HCT116 (cell line): ENCODE measurements around the gene AFAP1L2. TPM values are rescaled to one million over a fixed set of nuclear protein-coding genes. Genes with fewer than 3 reads are reported as not detected.

Experiments
- ATAC-seq: fragments of 200-7000 bp; cut with Tn5 transposase; 2 replicates; pipeline ENCODE4 v1.9.1; 2020; ENCODE audit warnings: mild to moderate bottlenecking, moderate library complexity
- BruUV-seq: library from RNA; stranded (reverse); fragments of 400-500 nt; replicated peaks from 2 replicates; lab custom pipeline; 2021; lab: Mats Ljungman, UMichigan
- CTCF ChIA-PET: fragments of 300-600 bp; sonication (Branson Sonifier 250); formaldehyde crosslinking; loops from one replicate; lab custom pipeline; 2021; ENCODE audit warnings: antibody characterized with exemption; lab: Charles Lee
- POLR2A ChIA-PET: fragments of 300-600, 350-600 bp; sonication (Branson Sonifier 250); formaldehyde crosslinking; loops from one replicate; lab custom pipeline; 2021; ENCODE audit warnings: antibody characterized with exemption; lab: Charles Lee
- RAD21 ChIA-PET, 2 experiments: fragments of 300-600 bp; sonication (Branson Sonifier 250); formaldehyde crosslinking; loops; one replicate each; lab custom pipeline; 2023; ENCODE audit warnings: low total read pairs in 2 of 2; ENCODE audit not compliant: uncharacterized antibody in 2 of 2, unreplicated experiment in 2 of 2, low non-redundant PET in 1 of 2; lab: Charles Lee
- DNase-seq: peaks from one replicate; pipeline ENCODE4 v3.0.0-alpha.2; 2010; ENCODE audit warnings: low read depth, low spot score
- H2AFZ ChIP-seq: fragments of 200-600 bp; shearing (Covaris generic), sonication (generic); 2 replicates; pipeline ENCODE4 v1.6.1; 2017; ENCODE audit warnings: low read depth, mixed run types, mixed read lengths, antibody characterized with exemption, low read length; ENCODE audit not compliant: poor library complexity, severe bottlenecking
- H3K27ac ChIP-seq: 2 replicates; pipeline ENCODE4 v1.5.1; 2012; ENCODE audit warnings: low read depth, low read length
- H3K27me3 ChIP-seq: fragments of 200-600 bp; sonication (generic); 2 replicates; pipeline ENCODE4 v1.6.1; 2016; ENCODE audit warnings: mixed run types, low read length, mixed read lengths; ENCODE audit not compliant: insufficient read depth
- H3K36me3 ChIP-seq, 2 experiments: fragments of 200-500 bp in 1 of 2; fragments of 200-600 bp in 1 of 2; sonication (Bioruptor generic) in 1 of 2; sonication (generic) in 1 of 2; 2 replicates each; pipeline versions ENCODE4 v1.5.1 to v1.6.1; 2014 to 2016; ENCODE audit warnings: low read length in 2 of 2, inconsistent platforms in 1 of 2, mixed read lengths in 1 of 2, mixed run types in 1 of 2; ENCODE audit not compliant: insufficient read depth in 2 of 2, control insufficient read depth in 1 of 2
- H3K4me1 ChIP-seq, 2 experiments: fragments of 200-600 bp in 1 of 2; sonication (generic) in 1 of 2; 2 replicates each; pipeline versions ENCODE4 v1.5.1 to v1.6.1; 2012 to 2017; ENCODE audit warnings: low read length in 2 of 2, inconsistent platforms in 1 of 2, mild to moderate bottlenecking in 1 of 2, mixed read lengths in 1 of 2, mixed run types in 1 of 2, moderate library complexity in 1 of 2; ENCODE audit not compliant: insufficient read depth in 2 of 2, control insufficient read depth in 1 of 2
- H3K4me2 ChIP-seq: fragments of 200-600 bp; sonication (generic); 2 replicates; pipeline ENCODE4 v1.6.1; 2017; ENCODE audit warnings: mixed run types, low read length, mixed read lengths
- H3K4me3 ChIP-seq, 2 experiments: fragments of 200-600 bp in 1 of 2; sonication (generic) in 1 of 2; replicated peaks in 1 of 2; 2 replicates each; pipeline ENCODE4 v1.5.1; 2011 to 2016; ENCODE audit warnings: low read length in 2 of 2, control low read depth in 1 of 2, low read depth in 1 of 2, mild to moderate bottlenecking in 1 of 2, mixed read lengths in 1 of 2, mixed run types in 1 of 2
- H3K79me2 ChIP-seq: fragments of 200-600 bp; sonication (generic); 2 replicates; pipeline ENCODE4 v1.6.1; 2017; ENCODE audit warnings: mild to moderate bottlenecking, mixed run types, low read length, moderate library complexity, mixed read lengths; ENCODE audit not compliant: insufficient read depth
- H3K9ac ChIP-seq: fragments of 200-600 bp; sonication (generic); 2 replicates; pipeline ENCODE4 v1.6.1; 2016; ENCODE audit warnings: low read length, mixed read lengths
- H3K9me2 ChIP-seq: fragments of 200-600 bp; sonication (generic), shearing (Covaris generic); 2 replicates; pipeline ENCODE4 v1.6.1; 2017; ENCODE audit warnings: mixed run types, mild to moderate bottlenecking, moderate library complexity; ENCODE audit not compliant: insufficient read depth
- H3K9me3 ChIP-seq, 2 experiments: fragments of 200-500 bp in 1 of 2; fragments of 200-600 bp in 1 of 2; sonication (Bioruptor generic) in 1 of 2; sonication (generic) in 1 of 2; 2 replicates each; pipeline ENCODE4 v1.6.1; 2014 to 2017; ENCODE audit warnings: low read length in 2 of 2, mixed read lengths in 2 of 2, inconsistent platforms in 1 of 2, low read depth in 1 of 2, mild to moderate bottlenecking in 1 of 2, mixed run types in 1 of 2, moderate library complexity in 1 of 2; ENCODE audit not compliant: control insufficient read depth in 1 of 2, insufficient read depth in 1 of 2
- H4K20me1 ChIP-seq: fragments of 200-600 bp; sonication (generic), shearing (Covaris generic); 2 replicates; pipeline ENCODE4 v1.6.1; 2017; ENCODE audit warnings: mixed run types, mild to moderate bottlenecking, moderate library complexity; ENCODE audit not compliant: insufficient read depth
- CBX3 ChIP-seq: IDR thresholded peaks from 2 replicates; pipeline ENCODE4 v1.6.1; 2012; ENCODE audit warnings: low read depth
- ELF1 ChIP-seq: IDR thresholded peaks from 2 replicates; pipeline ENCODE4 v1.6.1; 2012; ENCODE audit warnings: low read depth, borderline replicate concordance
- FOSL1 ChIP-seq: IDR thresholded peaks from 2 replicates; pipeline ENCODE4 v1.6.1; 2012; ENCODE audit warnings: low read depth
- JUND ChIP-seq: IDR thresholded peaks from 2 replicates; pipeline ENCODE4 v1.6.1; 2012
- POLR2A ChIP-seq: IDR thresholded peaks from 2 replicates; pipeline ENCODE4 v1.7.0; 2011; ENCODE audit warnings: borderline replicate concordance; ENCODE audit not compliant: insufficient read depth, insufficient read length; ENCODE audit errors: extremely low read depth
- POLR2AphosphoS5 ChIP-seq: IDR thresholded peaks from 2 replicates; pipeline ENCODE4 v1.6.1; 2011; ENCODE audit warnings: mild to moderate bottlenecking, low read depth, low read length, moderate library complexity
- RAD21 ChIP-seq: IDR thresholded peaks from 2 replicates; pipeline ENCODE4 v1.6.1; 2012; ENCODE audit warnings: low read depth, mild to moderate bottlenecking
- SP1 ChIP-seq: IDR thresholded peaks from 2 replicates; pipeline ENCODE4 v1.6.1; 2012; ENCODE audit warnings: low read depth
- TCF7L2 ChIP-seq: IDR thresholded peaks from 2 replicates; pipeline ENCODE4 v1.7.0; 2011; ENCODE audit warnings: borderline replicate concordance, inconsistent platforms; ENCODE audit not compliant: insufficient read depth, insufficient read length; ENCODE audit errors: extremely low read depth
- ZFX ChIP-seq: fragments of 450-650 bp; IDR thresholded peaks from 2 replicates; pipeline ENCODE4 v1.6.1; 2017
- intact Hi-C: fragments of 100-400 bp; cut with micrococcal nuclease; formaldehyde crosslinking; loops from 2 replicates; pipeline ENCODE4 v1.10.0; 2022
- total RNA-seq: library from RNA; stranded (reverse); gene quantifications from one replicate; pipeline ENCODE4 v1.2.1, GENCODE V29; 2021; ENCODE audit not compliant: unreplicated experiment
- TF ChIP-seq, protein P1 (sequence below): IDR thresholded peaks from 2 replicates; pipeline ENCODE4 v1.6.1; 2011; ENCODE audit warnings: mild to moderate bottlenecking, low read length, moderate library complexity; ENCODE audit not compliant: insufficient replicate concordance; ENCODE audit errors: extremely low read depth
- TF ChIP-seq, protein P2 (sequence below): IDR thresholded peaks from 2 replicates; pipeline ENCODE4 v1.6.1; 2012
- TF ChIP-seq, protein P3 (sequence below), 3 experiments: fragments of 200-600 bp in 1 of 3; sonication (generic) in 1 of 3; IDR thresholded peaks in 2 of 3; conservative IDR thresholded peaks in 1 of 3; 2 replicates each; pipeline ENCODE4 v1.5.1; 2012 to 2017; ENCODE audit warnings: low read depth in 2 of 3, low read length in 2 of 3, antibody characterized with exemption in 1 of 3, borderline replicate concordance in 1 of 3, control low read depth in 1 of 3, mild to moderate bottlenecking in 1 of 3, mixed read lengths in 1 of 3, mixed run types in 1 of 3, moderate library complexity in 1 of 3; ENCODE audit not compliant: insufficient read depth in 1 of 3

Gene AFAP1L2
- total RNA-seq, 1 experiment from 2014 or later, result 0.93 TPM

DNA sequence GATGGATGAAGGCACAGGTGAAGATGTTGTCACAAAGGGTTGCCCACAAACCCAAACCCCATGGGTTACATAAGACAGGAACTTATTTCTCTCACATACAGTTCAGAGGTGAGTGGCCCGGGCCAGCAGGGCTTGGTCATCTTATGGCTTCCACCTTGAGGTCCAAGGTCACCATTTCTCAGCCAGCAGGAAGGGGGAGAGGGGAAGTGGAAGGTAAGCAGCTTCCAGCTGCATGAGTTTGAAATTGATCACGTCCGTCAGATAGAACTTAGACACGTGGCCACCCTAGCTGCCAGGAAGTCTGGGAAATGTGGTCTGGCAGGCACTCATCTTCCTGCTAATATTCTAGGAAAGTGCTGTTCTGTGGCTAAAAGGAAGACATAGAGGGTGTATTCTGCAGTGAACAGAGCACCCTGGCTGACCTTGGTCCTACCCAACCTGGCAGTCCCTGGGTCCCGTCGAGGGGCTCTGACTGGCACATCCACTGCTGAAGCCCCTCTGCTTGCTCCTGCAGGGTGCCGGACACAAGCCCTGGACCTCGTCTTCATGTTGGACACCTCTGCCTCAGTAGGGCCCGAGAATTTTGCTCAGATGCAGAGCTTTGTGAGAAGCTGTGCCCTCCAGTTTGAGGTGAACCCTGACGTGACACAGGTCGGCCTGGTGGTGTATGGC is 115.7 kb downstream of the AFAP1L2 start:
- H3K4me1 ChIP-seq, result no peaks in the 10 kb centered on the region
- H3K79me2 ChIP-seq, result no peaks in the 10 kb centered on the region
- H3K9me2 ChIP-seq, result no peaks in the 10 kb centered on the region
- H3K36me3 ChIP-seq, result no peaks in the 10 kb centered on the region
- H3K4me2 ChIP-seq, result no peak overlapping the region
- POLR2A ChIA-PET, result no interaction called here
- no peaks in the 10 kb centered on the region for H4K20me1 ChIP-seq
- no peak overlapping the region for H3K9ac ChIP-seq
- RAD21 ChIA-PET, result no interaction called here
- H3K9me3 ChIP-seq, result no peaks in the 10 kb centered on the region
- BruUV-seq, result no TSS peak
- no peak overlapping the region for H3K27ac ChIP-seq
- TF ChIP-seq, protein P1, sequence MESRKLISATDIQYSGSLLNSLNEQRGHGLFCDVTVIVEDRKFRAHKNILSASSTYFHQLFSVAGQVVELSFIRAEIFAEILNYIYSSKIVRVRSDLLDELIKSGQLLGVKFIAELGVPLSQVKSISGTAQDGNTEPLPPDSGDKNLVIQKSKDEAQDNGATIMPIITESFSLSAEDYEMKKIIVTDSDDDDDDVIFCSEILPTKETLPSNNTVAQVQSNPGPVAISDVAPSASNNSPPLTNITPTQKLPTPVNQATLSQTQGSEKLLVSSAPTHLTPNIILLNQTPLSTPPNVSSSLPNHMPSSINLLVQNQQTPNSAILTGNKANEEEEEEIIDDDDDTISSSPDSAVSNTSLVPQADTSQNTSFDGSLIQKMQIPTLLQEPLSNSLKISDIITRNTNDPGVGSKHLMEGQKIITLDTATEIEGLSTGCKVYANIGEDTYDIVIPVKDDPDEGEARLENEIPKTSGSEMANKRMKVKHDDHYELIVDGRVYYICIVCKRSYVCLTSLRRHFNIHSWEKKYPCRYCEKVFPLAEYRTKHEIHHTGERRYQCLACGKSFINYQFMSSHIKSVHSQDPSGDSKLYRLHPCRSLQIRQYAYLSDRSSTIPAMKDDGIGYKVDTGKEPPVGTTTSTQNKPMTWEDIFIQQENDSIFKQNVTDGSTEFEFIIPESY, result no peak
- TF ChIP-seq SP1 (no peak), TCF7L2 (no peak)
- no peak overlapping the region for H3K4me3 ChIP-seq
- intact Hi-C loops, result no loop called here
- H3K27me3 ChIP-seq, result no peaks in the 10 kb centered on the region
- DNase-seq, result no peak
- CTCF ChIA-PET, result interaction anchor here (2.8 kb wide), 1 partner anchor 15 kb away, joined by 10 read pairs; no protein-coding TSS in a partner anchor
- no peak for ATAC-seq
- H2AFZ ChIP-seq, result no peak overlapping the region

DNA sequence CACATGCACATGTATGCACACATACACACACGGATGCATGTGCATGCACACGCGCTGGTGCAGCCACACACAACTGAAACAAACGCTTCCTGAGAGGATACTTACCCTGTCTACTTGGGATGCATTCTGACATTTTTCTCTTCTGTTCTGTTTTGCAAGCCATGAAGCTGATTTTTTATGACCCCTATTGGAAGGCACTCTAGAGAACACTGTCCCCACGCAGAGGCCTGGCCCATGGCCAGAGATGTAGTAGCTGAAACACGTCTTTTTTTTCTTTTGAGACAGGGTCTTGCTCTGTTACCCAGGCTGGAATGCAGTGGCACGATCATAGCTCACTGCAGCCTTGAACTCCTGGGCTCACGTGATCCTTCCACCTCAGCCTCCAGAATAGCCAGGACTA is 117.4 kb downstream of the AFAP1L2 start:
- no peak overlapping the region for H2AFZ ChIP-seq
- ChIA-PET CTCF (interaction anchor here (1.3 to 2.8 kb wide), 2 partner anchors 17 to 592 kb away, joined by 3 to 10 read pairs; no protein-coding TSS in a partner anchor), POLR2A (no interaction called here)
- no peak for TF ChIP-seq POLR2AphosphoS5
- TF ChIP-seq, protein P2, sequence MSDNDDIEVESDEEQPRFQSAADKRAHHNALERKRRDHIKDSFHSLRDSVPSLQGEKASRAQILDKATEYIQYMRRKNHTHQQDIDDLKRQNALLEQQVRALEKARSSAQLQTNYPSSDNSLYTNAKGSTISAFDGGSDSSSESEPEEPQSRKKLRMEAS, result no peak
- no peak for TF ChIP-seq ZFX
- TF ChIP-seq CBX3, result no peak
- TF ChIP-seq, protein P1, result no peak
- TF ChIP-seq JUND, result no peak
- TF ChIP-seq RAD21, result no peak
- TF ChIP-seq, protein P3, sequence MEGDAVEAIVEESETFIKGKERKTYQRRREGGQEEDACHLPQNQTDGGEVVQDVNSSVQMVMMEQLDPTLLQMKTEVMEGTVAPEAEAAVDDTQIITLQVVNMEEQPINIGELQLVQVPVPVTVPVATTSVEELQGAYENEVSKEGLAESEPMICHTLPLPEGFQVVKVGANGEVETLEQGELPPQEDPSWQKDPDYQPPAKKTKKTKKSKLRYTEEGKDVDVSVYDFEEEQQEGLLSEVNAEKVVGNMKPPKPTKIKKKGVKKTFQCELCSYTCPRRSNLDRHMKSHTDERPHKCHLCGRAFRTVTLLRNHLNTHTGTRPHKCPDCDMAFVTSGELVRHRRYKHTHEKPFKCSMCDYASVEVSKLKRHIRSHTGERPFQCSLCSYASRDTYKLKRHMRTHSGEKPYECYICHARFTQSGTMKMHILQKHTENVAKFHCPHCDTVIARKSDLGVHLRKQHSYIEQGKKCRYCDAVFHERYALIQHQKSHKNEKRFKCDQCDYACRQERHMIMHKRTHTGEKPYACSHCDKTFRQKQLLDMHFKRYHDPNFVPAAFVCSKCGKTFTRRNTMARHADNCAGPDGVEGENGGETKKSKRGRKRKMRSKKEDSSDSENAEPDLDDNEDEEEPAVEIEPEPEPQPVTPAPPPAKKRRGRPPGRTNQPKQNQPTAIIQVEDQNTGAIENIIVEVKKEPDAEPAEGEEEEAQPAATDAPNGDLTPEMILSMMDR (IDR thresholded peaks at IDR 0.05 in 2 of 3, conservative IDR thresholded peaks at IDR 0.05 in 1 of 3; ENCODE audit: borderline replicate concordance in 1 of 3, insufficient read depth in 1 of 3, low read depth in 2 of 3, low read length in 2 of 3), result no peak
- no peak for TF ChIP-seq FOSL1
- TF ChIP-seq POLR2A, result no peak
- TF ChIP-seq ELF1, result no peak

More for the DNA sequence above, 117.4 kb downstream of the AFAP1L2 start:
- Histone ChIP-seq H3K4me2 (no peak overlapping the region), H3K4me3 (no peak overlapping the region), H4K20me1 (no peaks in the 10 kb centered on the region), H3K27me3 (no peaks in the 10 kb centered on the region), H3K79me2 (no peaks in the 10 kb centered on the region), H3K9ac (no peak overlapping the region), H3K9me2 (no peaks in the 10 kb centered on the region), H3K27ac (no peak overlapping the region), H3K36me3 (no peaks in the 10 kb centered on the region), H3K9me3 (no peaks in the 10 kb centered on the region), H3K4me1 (no peaks in the 10 kb centered on the region)
- RAD21 ChIA-PET, result no interaction called here
- ATAC-seq, result no peak
- BruUV-seq, result no TSS peak
- intact Hi-C loops, result no loop called here
- DNase-seq, result no peak
